ENCODE measurements around the gene ALDH3A1. TPM values are rescaled to one million over a fixed set of nuclear protein-coding genes. Genes with fewer than 3 reads are reported as not detected.

Gene ALDH3A1
- total RNA-seq, 4 donors from 2014 or later = 0.17 to 1.9 (median 0.42) TPM; not detected in 1

DNA sequence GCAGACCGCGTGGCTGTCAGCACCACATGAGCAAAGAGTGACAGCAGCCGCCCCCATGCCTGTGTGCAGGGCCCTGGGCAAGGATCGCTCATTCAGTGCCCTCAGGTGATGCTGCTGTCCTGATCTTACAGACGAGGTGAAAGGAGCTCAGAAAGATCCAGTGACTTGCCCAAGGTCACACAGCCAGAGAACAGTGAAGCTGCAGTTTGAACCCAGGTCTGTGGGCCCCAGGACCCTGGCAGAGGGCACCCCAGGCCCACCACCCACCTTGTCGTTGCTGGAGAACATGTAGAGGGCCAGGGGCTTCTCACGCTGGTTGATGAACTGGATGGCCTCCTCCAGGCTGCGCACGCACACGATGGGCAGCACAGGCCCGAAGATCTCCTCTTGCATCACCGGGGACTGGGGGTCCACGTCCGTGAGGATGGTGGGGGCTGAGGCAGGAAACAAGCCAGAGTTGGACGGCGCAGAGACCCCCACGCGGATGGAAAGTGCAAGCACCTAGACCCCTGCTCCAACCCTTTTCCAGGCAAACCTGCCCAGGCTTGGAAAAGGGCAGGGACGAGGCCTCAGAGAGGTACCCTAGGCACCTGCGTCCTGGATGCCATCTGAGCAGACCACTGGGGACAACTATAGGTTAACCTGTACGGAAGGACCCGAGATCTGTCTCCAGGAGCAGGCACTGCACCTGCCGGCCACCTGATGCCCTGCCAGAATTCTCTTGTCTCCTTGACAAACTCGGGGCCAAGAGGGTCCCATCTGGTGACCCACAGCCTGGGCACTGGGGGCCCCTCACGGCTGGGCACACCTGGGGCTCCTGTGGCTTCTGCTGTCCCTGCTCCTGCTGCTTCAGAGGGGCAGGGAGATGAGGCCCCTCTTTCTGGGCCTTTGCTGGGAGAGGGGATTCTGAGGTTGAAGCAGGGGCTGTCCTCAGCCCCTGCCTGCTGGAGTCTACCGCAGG, 8.6 kb downstream of the ALDH3A1 start:
- H3K36me3 ChIP-seq = no peaks in the 10 kb centered on the region
- no peak for TF ChIP-seq POLR2AphosphoS5 (IDR thresholded peaks at IDR 0.05)
- no peak for TF ChIP-seq POLR2A (IDR thresholded peaks at IDR 0.05; ENCODE audit: low read depth)
- TF ChIP-seq, protein P1, sequence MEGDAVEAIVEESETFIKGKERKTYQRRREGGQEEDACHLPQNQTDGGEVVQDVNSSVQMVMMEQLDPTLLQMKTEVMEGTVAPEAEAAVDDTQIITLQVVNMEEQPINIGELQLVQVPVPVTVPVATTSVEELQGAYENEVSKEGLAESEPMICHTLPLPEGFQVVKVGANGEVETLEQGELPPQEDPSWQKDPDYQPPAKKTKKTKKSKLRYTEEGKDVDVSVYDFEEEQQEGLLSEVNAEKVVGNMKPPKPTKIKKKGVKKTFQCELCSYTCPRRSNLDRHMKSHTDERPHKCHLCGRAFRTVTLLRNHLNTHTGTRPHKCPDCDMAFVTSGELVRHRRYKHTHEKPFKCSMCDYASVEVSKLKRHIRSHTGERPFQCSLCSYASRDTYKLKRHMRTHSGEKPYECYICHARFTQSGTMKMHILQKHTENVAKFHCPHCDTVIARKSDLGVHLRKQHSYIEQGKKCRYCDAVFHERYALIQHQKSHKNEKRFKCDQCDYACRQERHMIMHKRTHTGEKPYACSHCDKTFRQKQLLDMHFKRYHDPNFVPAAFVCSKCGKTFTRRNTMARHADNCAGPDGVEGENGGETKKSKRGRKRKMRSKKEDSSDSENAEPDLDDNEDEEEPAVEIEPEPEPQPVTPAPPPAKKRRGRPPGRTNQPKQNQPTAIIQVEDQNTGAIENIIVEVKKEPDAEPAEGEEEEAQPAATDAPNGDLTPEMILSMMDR (IDR thresholded peaks at IDR 0.05) = no peak
- TF ChIP-seq EP300 (IDR thresholded peaks at IDR 0.05) = no peak
- H3K4me3 ChIP-seq = no peak overlapping the region
- H3K9me3 ChIP-seq = no peaks in the 10 kb centered on the region
- H3K27ac ChIP-seq (replicated peaks in 1 of 4) = no peak overlapping the region
- intact Hi-C loops (cut with DNase I) = no loop called here
- no peak for DNase-seq (ENCODE audit: extremely low spot score)
- H3K4me1 ChIP-seq = peaks cover 3 to 5% (median 4%) of the 10 kb centered on the region in 4 donors
- no peaks in the 10 kb centered on the region for H3K27me3 ChIP-seq
- 94% methylated on average over 13 of the region's 26 CpGs for WGBS

DNA sequence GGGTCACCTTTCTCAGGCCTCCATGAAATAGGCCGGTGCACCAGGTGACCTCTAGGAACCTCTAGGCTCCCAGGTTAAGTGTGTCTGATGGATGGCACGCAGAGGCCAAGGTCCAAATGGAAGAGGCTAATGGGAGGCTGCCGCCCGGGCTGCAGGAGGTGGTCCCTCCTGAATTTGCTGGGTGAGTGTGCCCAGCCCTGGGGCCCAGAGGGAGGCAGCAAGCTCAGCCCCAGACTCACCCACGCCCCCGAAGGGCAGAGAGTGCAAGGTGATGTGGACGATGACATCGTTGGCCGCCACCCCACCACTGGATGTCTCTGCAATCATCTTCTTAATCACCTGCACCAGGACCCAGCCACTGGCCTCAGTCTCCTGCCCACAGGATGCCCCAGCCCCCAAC, 9.3 kb downstream of the ALDH3A1 start:
- Histone ChIP-seq H3K27me3 (no peaks in the 10 kb centered on the region), H3K36me3 (no peaks in the 10 kb centered on the region), H3K4me1 (no peaks in the 10 kb centered on the region), H3K4me3 (no peak overlapping the region), H3K27ac (replicated peaks in 1 of 4) (no peak overlapping the region), H3K9me3 (no peaks in the 10 kb centered on the region)
- WGBS = no CpG with 5 or more reads among the region's 9 CpGs
- intact Hi-C loops (cut with DNase I) = no loop called here
- TF ChIP-seq, protein P1 (IDR thresholded peaks at IDR 0.05) = no peak
- TF ChIP-seq EP300 (IDR thresholded peaks at IDR 0.05) (no peak), POLR2A (IDR thresholded peaks at IDR 0.05; ENCODE audit: low read depth) (no peak), POLR2AphosphoS5 (IDR thresholded peaks at IDR 0.05) (no peak)
- DNase-seq (ENCODE audit: extremely low spot score) = no peak

DNA sequence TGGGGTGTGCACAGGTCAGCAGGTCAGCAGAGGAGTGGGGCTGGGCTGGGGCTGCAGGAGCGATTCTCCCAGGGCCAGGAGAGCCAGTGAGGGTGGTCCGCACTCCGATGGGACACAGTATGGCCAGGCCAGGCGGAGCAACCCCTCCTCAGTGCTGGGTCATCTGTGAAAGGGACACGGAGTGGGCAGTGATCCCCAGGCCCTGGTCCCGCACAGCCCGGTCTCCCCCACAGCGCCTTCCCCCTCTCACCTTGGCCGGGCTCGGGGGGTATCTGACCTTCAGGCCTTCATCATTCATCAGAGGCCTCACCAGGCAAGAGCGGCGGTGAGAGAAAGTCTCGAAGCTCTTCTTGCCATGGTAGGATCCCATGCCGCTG, 10.0 kb downstream of the ALDH3A1 start:
- Histone ChIP-seq H3K27ac (replicated peaks in 1 of 4) (no peak overlapping the region), H3K4me3 (no peak overlapping the region), H3K36me3 (no peaks in the 10 kb centered on the region), H3K4me1 (no peaks in the 10 kb centered on the region), H3K27me3 (no peaks in the 10 kb centered on the region), H3K9me3 (no peaks in the 10 kb centered on the region)
- intact Hi-C loops (cut with DNase I) = no loop called here
- TF ChIP-seq, protein P1 (IDR thresholded peaks at IDR 0.05) = no peak
- TF ChIP-seq EP300 (IDR thresholded peaks at IDR 0.05) (no peak), POLR2AphosphoS5 (IDR thresholded peaks at IDR 0.05) (no peak), POLR2A (IDR thresholded peaks at IDR 0.05; ENCODE audit: low read depth) (no peak)
- DNase-seq (ENCODE audit: extremely low spot score) = no peak
- WGBS = 80% methylated on average over 7 of the region's 14 CpGs

DNA sequence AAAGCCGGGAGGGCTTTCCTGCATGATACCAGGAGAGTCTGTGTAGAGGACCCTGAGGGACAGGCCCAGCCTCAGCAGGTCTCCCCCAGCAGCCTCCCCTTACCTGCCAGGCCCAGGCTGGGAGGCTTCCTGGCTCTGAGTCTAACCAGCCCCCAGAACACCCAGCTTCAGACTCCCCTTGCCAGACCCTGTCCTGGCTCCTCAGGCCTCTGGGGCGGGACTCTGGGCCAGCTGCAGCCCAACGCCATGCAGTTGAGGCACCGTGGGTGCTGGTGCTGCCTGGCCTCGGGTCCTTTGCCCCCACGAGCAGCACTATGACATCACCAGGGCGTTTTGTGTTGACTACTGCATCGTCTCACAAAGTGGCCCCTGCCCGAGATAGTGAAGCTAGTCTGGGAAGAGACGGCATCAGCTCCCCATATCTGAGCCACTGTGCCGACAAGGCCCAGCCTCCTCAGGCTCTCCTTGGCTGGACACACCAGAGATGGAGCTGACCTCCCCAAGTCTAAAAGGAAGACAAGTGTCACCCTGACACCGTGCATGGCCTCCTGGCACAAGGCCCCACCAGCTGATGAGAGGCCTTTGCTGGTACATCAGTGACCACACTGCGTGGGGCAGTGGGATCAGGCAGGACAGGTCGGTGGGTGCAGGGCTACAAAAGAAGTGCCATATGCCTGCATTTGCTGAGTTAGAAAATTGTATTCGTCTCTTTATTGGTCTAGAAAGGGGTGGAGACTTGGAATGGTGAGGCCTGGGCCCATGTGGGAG, 10.6 kb downstream of the ALDH3A1 start:
- Histone ChIP-seq H3K4me1 (no peaks in the 10 kb centered on the region), H3K27me3 (no peaks in the 10 kb centered on the region), H3K9me3 (no peaks in the 10 kb centered on the region), H3K36me3 (no peaks in the 10 kb centered on the region), H3K27ac (replicated peaks in 1 of 4) (no peak overlapping the region), H3K4me3 (no peak overlapping the region)
- DNase-seq (ENCODE audit: extremely low spot score) = no peak
- WGBS = 86% methylated on average over 14 of the region's 15 CpGs
- intact Hi-C loops (cut with DNase I) = no loop called here
- no peak for TF ChIP-seq POLR2A (IDR thresholded peaks at IDR 0.05; ENCODE audit: low read depth)
- TF ChIP-seq, protein P1 (IDR thresholded peaks at IDR 0.05) = no peak
- no peak for TF ChIP-seq EP300 (IDR thresholded peaks at IDR 0.05)
- TF ChIP-seq POLR2AphosphoS5 (IDR thresholded peaks at IDR 0.05) = no peak

All from esophagus muscularis mucosa (tissue), 4 donors.